ENCODE data around the gene MAP3K10.

- TF ChIP-seq POLR2A (IDR thresholded peaks at IDR 0.05; ENCODE audit: low read length) (no peak), GATA1 (IDR thresholded peaks at IDR 0.05; ENCODE audit: low read depth, low read length) (no peak)
These were observed 41.1 kb upstream of the MAP3K10 start for GRCh38 chr19:40150170-40150569.
